Tibial nerve (tissue), 4 donors: ENCODE data around the gene MAPKAPK2. TPM values are rescaled to one million over a fixed set of nuclear protein-coding genes. Genes with fewer than 3 reads are reported as not detected.

Experiments used
- DNase-seq, 2 donors: peaks; one replicate each; pipeline ENCODE4 v3.0.0-alpha.2; 2019; ENCODE audit warnings: low spot score in 2 of 2
- H3K27ac ChIP-seq, 4 donors: fragments of 200-600 bp; sonication (generic) in 3 of 4; one replicate each; pipeline ENCODE4 v1.5.1; 2017 to 2019; ENCODE audit warnings: mild to moderate bottlenecking in 1 of 4
- H3K27me3 ChIP-seq, 2 donors: fragments of 200-600 bp; sonication (generic) in 1 of 2; one replicate each; pipeline versions ENCODE4 v1.5.1 to v1.6.0; 2017 to 2019
- H3K36me3 ChIP-seq, 3 donors: fragments of 200-600 bp; sonication (generic); one replicate each; pipeline ENCODE4 v1.5.1; 2018 to 2019
- H3K4me1 ChIP-seq, 4 donors: fragments of 200-600 bp; sonication (generic) in 3 of 4; one replicate each; pipeline ENCODE4 v1.5.1; 2017 to 2019
- H3K4me3 ChIP-seq, 4 donors: fragments of 200-600 bp; sonication (generic) in 3 of 4; one replicate each; pipeline ENCODE4 v1.5.1; 2017 to 2019; ENCODE audit warnings: mild to moderate bottlenecking in 1 of 4, moderate library complexity in 1 of 4
- H3K9me3 ChIP-seq, 4 donors: fragments of 200-600 bp; sonication (generic) in 3 of 4; one replicate each; pipeline ENCODE4 v1.5.1; 2017 to 2019
- EP300 ChIP-seq, 2 donors: sonication (generic); formaldehyde crosslinking; IDR thresholded peaks; one replicate each; pipeline ENCODE4 v1.6.1; 2017; ENCODE audit warnings: antibody characterized with exemption in 2 of 2, mild to moderate bottlenecking in 1 of 2
- POLR2A ChIP-seq, 2 donors: fragments of 450-650 bp; IDR thresholded peaks; one replicate each; pipeline ENCODE4 v1.6.1; 2017; ENCODE audit warnings: antibody characterized with exemption in 2 of 2, mild to moderate bottlenecking in 2 of 2, moderate library complexity in 2 of 2
- WGBS, 2 donors: methylation state at CpG; one replicate each; pipeline ENCODE4 v1.1.5; 2018; 5-methylcytosine and 5-hydroxymethylcytosine counted together
- total RNA-seq, 4 donors: library from RNA; depleted of rRNA; stranded (reverse); fragments of >200 nt; gene quantifications; one replicate each; pipeline ENCODE4 v1.1.0, GENCODE V29; 2016
- TF ChIP-seq, protein P1 (sequence below), 5 experiments: fragments of 200-600 bp in 3 of 5; fragments of 450-650 bp in 2 of 5; sonication (generic) in 3 of 5; IDR thresholded peaks; one replicate each; pipeline ENCODE4 v1.5.1; 2016 to 2019; ENCODE audit warnings: antibody characterized with exemption in 5 of 5, mild to moderate bottlenecking in 3 of 5, moderate library complexity in 2 of 5

Gene MAPKAPK2
- total RNA-seq, 4 donors from 2014 or later, result 30.6 to 49.5 (median 38.2) TPM

DNA sequence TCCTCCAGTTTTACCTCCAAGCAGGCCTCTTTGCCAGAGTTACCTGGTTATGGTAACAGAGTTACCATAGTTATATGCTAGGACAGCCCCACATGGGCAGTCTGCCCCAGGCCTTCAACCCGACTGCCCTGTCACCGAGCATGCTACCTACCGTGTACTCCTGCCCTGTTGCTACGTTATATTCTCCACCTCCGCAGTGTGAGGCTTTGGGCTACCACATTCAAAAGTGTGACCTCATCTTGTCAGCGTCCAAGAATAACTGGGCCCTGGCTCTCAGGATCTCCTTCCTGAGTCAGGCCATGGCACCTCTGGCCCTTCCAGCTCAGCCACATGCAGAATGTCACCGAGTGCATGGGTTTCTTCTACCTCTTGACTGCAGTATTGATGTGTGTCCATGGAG, 8.9 kb downstream of the MAPKAPK2 start:
- no peak overlapping the region for H3K4me3 ChIP-seq
- peaks cover 0 to 95% (median 54%) of the 10 kb centered on the region in 4 donors for H3K4me1 ChIP-seq
- H3K36me3 ChIP-seq, result no peaks in the 10 kb centered on the region
- 75 to 80% methylated on average over 7 of the region's 7 CpGs for WGBS, 2 donors
- no peaks in the 10 kb centered on the region for H3K27me3 ChIP-seq
- no peaks in the 10 kb centered on the region for H3K9me3 ChIP-seq
- TF ChIP-seq POLR2A (IDR thresholded peaks at IDR 0.05) (no peak), EP300 (IDR thresholded peaks at IDR 0.05) (no peak)
- TF ChIP-seq, protein P1, sequence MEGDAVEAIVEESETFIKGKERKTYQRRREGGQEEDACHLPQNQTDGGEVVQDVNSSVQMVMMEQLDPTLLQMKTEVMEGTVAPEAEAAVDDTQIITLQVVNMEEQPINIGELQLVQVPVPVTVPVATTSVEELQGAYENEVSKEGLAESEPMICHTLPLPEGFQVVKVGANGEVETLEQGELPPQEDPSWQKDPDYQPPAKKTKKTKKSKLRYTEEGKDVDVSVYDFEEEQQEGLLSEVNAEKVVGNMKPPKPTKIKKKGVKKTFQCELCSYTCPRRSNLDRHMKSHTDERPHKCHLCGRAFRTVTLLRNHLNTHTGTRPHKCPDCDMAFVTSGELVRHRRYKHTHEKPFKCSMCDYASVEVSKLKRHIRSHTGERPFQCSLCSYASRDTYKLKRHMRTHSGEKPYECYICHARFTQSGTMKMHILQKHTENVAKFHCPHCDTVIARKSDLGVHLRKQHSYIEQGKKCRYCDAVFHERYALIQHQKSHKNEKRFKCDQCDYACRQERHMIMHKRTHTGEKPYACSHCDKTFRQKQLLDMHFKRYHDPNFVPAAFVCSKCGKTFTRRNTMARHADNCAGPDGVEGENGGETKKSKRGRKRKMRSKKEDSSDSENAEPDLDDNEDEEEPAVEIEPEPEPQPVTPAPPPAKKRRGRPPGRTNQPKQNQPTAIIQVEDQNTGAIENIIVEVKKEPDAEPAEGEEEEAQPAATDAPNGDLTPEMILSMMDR (IDR thresholded peaks at IDR 0.05), result no peak
- peak overlapping the region in 2 of 4 donors; percentile 9 to 30 for H3K27ac ChIP-seq
- no peak for DNase-seq

DNA sequence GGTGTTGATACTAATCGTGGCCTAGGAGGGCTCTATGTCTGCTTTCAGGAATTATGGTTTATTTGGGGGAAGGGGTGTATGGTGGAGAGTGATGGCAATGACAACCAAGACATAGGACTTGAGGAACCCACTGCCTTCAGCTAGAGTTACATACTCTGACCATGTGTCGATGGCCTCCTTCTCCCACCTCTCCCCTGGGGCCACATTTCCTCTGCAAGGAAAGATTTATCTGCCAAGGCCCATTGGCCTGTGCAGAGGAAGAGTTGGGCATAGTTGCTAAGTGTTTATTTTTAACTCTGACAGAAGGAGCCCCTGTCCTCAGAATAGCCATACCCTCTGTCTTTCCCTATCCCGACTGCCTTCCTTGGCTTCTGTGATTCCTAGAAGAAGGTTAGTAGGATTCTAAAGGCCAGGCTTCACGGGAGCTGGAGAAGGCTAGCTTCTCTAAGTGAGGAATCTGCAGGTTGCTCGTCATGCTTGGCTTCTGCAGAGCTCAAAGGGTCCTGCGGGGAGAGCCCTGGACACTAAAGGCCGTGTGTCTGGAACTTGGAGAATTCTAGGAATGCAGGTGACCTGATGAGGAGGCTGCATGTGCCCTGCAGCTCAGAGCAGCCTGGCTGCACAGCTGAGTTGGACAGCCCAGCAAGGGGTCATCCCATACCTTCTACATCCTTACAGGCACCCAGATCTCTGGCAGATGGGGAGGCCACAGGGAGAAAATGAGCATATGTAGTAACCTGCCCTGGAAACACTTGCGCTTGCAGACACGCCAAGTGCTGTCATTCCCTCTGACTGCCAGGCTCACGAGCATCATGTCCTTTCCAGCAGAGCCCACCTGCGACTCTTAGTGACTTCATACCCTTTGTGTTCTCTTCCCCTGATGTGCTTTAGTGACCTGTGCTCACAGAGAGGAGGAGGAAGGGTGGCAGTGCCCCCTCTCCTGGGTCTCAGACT, 9.7 kb downstream of the MAPKAPK2 start:
- no peak overlapping the region for H3K4me3 ChIP-seq
- H3K36me3 ChIP-seq, result no peaks in the 10 kb centered on the region
- no peaks in the 10 kb centered on the region for H3K9me3 ChIP-seq
- TF ChIP-seq POLR2A (IDR thresholded peaks at IDR 0.05) (no peak), EP300 (IDR thresholded peaks at IDR 0.05) (no peak)
- TF ChIP-seq, protein P1 (IDR thresholded peaks at IDR 0.05), result no peak
- no peak for DNase-seq
- peaks cover 0 to 95% (median 48%) of the 10 kb centered on the region in 4 donors for H3K4me1 ChIP-seq
- no peak overlapping the region for H3K27ac ChIP-seq
- 55 to 66% methylated on average over 11 of the region's 11 CpGs for WGBS, 2 donors
- no peaks in the 10 kb centered on the region for H3K27me3 ChIP-seq

DNA sequence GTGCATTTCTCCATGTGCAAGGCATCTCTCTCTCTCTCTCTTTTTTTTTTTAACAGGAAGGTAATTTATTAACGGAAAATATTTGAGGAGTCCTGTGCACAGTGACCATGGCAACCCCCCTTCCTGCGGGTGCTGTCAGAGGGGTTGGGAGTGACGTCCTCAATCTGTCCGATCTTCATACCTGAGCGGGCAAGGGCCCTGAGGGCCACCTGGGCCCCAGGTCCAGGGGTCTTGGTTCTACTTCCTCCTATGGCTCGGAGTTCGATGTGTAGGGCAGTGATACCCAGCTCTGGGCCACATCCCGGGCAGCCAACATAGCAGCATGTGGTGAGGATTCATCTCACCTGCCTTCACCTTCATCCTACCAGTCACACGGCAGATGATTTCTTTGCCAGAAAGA, 11.0 kb downstream of the MAPKAPK2 start:
- Histone ChIP-seq H3K4me1 (peaks cover 0 to 93% (median 49%) of the 10 kb centered on the region in 4 donors), H3K9me3 (no peaks in the 10 kb centered on the region), H3K4me3 (no peak overlapping the region), H3K36me3 (no peaks in the 10 kb centered on the region), H3K27ac (no peak overlapping the region), H3K27me3 (no peaks in the 10 kb centered on the region)
- WGBS, 2 donors, result 88 to 90% methylated on average over 9 of the region's 9 CpGs
- no peak for DNase-seq
- TF ChIP-seq POLR2A (IDR thresholded peaks at IDR 0.05) (no peak), EP300 (IDR thresholded peaks at IDR 0.05) (no peak)
- TF ChIP-seq, protein P1 (IDR thresholded peaks at IDR 0.05), result no peak

DNA sequence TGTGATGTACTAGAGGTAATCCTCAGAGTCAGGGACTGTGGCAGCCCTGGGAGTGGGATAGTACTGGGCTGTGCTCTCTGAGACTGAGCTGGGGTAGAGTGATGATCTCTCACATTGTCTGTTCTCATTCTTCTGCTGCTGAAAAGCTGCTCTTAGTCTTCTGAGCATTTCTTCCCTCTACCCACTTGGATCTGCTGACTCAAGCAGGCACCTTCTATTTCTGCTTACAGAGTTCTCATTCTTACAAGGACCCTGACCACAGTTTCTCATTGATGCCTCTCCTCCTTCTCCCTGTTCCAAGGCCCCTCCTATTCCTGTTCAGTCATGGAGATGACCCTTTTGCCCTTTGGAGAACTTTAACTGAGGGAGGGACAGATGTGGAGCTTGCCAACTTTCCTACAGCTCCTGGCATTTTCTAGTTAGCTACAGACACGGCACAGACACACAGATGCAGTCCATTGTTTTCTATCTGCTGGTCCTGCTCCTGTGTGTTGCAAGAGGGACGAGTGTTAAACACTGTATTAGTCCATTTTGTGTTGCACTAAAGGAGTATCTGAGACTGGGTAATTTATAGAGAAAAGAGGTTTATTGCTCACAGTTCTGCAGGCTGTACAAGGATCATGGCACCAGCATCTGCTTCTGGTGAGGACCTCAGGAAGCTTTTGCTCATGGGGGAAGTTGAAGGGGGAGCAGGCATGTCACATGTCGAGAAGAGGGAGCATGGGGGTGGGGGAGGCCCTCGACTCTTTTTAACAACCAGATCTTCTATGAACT, 12.3 kb downstream of the MAPKAPK2 start:
- WGBS, 2 donors, result 57 to 62% methylated on average over 4 of the region's 4 CpGs
- Histone ChIP-seq H3K27me3 (no peaks in the 10 kb centered on the region), H3K27ac (no peak overlapping the region), H3K4me1 (peaks cover 0 to 89% (median 43%) of the 10 kb centered on the region in 4 donors), H3K36me3 (no peaks in the 10 kb centered on the region), H3K4me3 (no peak overlapping the region), H3K9me3 (no peaks in the 10 kb centered on the region)
- no peak for TF ChIP-seq EP300 (IDR thresholded peaks at IDR 0.05)
- TF ChIP-seq, protein P1 (IDR thresholded peaks at IDR 0.05), result no peak
- no peak for TF ChIP-seq POLR2A (IDR thresholded peaks at IDR 0.05)
- DNase-seq, result no peak
